Midbrain (tissue), 1 donor: ENCODE results near the gene SLC25A29.
"Not testable (repeated sequence)": the region's sequence is repeated elsewhere in the genome, so short reads cannot be mapped to it uniquely, and the experiment has no call there.

ENCODE experiments used
- DNase-seq: peaks from one replicate; lab custom pipeline; 2025; lab: John Stamatoyannopoulos, UW

Gene SLC25A29

GRCh38 chr14:100306101-100306997 is at the start of gene SLC25A29:
Gene SLC25A29, minus strand, starts transcription at chr14:100306444. Its CDS starts 212 bp downstream, at chr14:100306232.
- DNase-seq: peak; percentile 94

GRCh38 chr14:100350986-100351385 is 44.7 kb upstream of the SLC25A29 start:
- no peak for DNase-seq

GRCh38 chr14:100350276-100350926 is 44.2 kb upstream of the SLC25A29 start:
- DNase-seq: no peak

- DNase-seq: no peak
Measured at GRCh38 chr14:100348784-100349685, 42.8 kb upstream of the SLC25A29 start.

- no peak for DNase-seq
Measured at GRCh38 chr14:100348253-100348729, 42.0 kb upstream of the SLC25A29 start.

- DNase-seq: no peak
Measured at GRCh38 chr14:100346306-100347091, 40.3 kb upstream of the SLC25A29 start.

GRCh38 chr14:100345711-100346110 is 39.5 kb upstream of the SLC25A29 start:
- DNase-seq: no peak

- DNase-seq: not testable (repeated sequence)
Measured at GRCh38 chr14:100344657-100345056, 38.4 kb upstream of the SLC25A29 start.

GRCh38 chr14:100342826-100343225 is 36.6 kb upstream of the SLC25A29 start:
- DNase-seq: not testable (repeated sequence)

GRCh38 chr14:100342195-100342594 is 36.0 kb upstream of the SLC25A29 start:
- DNase-seq: no peak

- DNase-seq: peak; percentile 34
Measured at GRCh38 chr14:100341301-100342031, 35.2 kb upstream of the SLC25A29 start.

- DNase-seq: no peak
Measured at GRCh38 chr14:100340423-100340813, 34.2 kb upstream of the SLC25A29 start.

- DNase-seq: no peak
Measured at GRCh38 chr14:100339766-100340422, 33.6 kb upstream of the SLC25A29 start.

- no peak for DNase-seq
Measured at GRCh38 chr14:100336618-100337530, 30.6 kb upstream of the SLC25A29 start.

GRCh38 chr14:100334904-100335303 is 28.7 kb upstream of the SLC25A29 start:
- no peak for DNase-seq

- no peak for DNase-seq
Measured at GRCh38 chr14:100333827-100334226, 27.6 kb upstream of the SLC25A29 start.

- no peak for DNase-seq
Measured at GRCh38 chr14:100333311-100333710, 27.1 kb upstream of the SLC25A29 start.

GRCh38 chr14:100332797-100333196 is 26.6 kb upstream of the SLC25A29 start:
- DNase-seq: no peak
